Neural progenitor cell (in vitro differentiated cells): ENCODE measurements around the gene NCAPG2. TPM values are rescaled to one million over a fixed set of nuclear protein-coding genes. Genes with fewer than 3 reads are reported as not detected.

Source experiments
- DNase-seq: peaks from one replicate; pipeline ENCODE4 v3.0.0-alpha.2; 2016; ENCODE audit warnings: low spot score
- H2AFZ ChIP-seq: fragments of 200-600 bp; sonication (generic); replicated peaks from 2 replicates; pipeline ENCODE4 v1.6.1; 2016; ENCODE audit warnings: antibody characterized with exemption
- H3F3A ChIP-seq: fragments of 200-600 bp; sonication (generic); 2 replicates; pipeline ENCODE4 v1.6.1; 2016; ENCODE audit warnings: antibody characterized with exemption, low read depth
- H3K27ac ChIP-seq: fragments of 200-600 bp; sonication (generic); 2 replicates; pipeline ENCODE4 v1.5.1; 2016; ENCODE audit warnings: mild to moderate bottlenecking
- H3K27me3 ChIP-seq: fragments of 200-600 bp; sonication (generic); 2 replicates; pipeline ENCODE4 v1.6.1; 2016; ENCODE audit warnings: mild to moderate bottlenecking, moderate library complexity
- H3K36me3 ChIP-seq: fragments of 200-600 bp; sonication (generic); 2 replicates; pipeline ENCODE4 v1.5.1; 2016
- H3K4me1 ChIP-seq: fragments of 200-600 bp; sonication (generic); 2 replicates; pipeline ENCODE4 v1.6.1; 2016; ENCODE audit warnings: mixed run types
- H3K4me2 ChIP-seq: fragments of 200-600 bp; sonication (generic); 2 replicates; pipeline ENCODE4 v1.6.1; 2016
- H3K4me3 ChIP-seq: fragments of 200-600 bp; sonication (generic); 2 replicates; pipeline ENCODE4 v1.5.1; 2016
- H3K79me2 ChIP-seq: fragments of 200-600 bp; sonication (generic); 2 replicates; pipeline ENCODE4 v1.6.1; 2016; ENCODE audit warnings: low read depth
- H3K9ac ChIP-seq: fragments of 200-600 bp; sonication (generic); 2 replicates; pipeline ENCODE4 v1.6.1; 2016
- H3K9me3 ChIP-seq: fragments of 200-600 bp; sonication (generic); 2 replicates; pipeline ENCODE4 v1.5.1; 2016; ENCODE audit warnings: low read depth
- H4K20me1 ChIP-seq: fragments of 200-600 bp; sonication (generic); 2 replicates; pipeline ENCODE4 v1.6.1; 2016; ENCODE audit warnings: low read depth
- H3K27ac Mint-ChIP-seq: 3 replicates; pipeline ENCODE4 v1.8.0; 2021; ENCODE audit warnings: mixed read lengths
- H3K27me3 Mint-ChIP-seq: 2 replicates; pipeline ENCODE4 v1.8.0; 2022; ENCODE audit warnings: low read depth, mild to moderate bottlenecking, inconsistent platforms, moderate library complexity, mixed read lengths; ENCODE audit not compliant: insufficient read depth
- H3K36me3 Mint-ChIP-seq: 3 replicates; pipeline ENCODE4 v1.8.0; 2021; ENCODE audit warnings: mixed read lengths
- H3K4me1 Mint-ChIP-seq: 3 replicates; pipeline ENCODE4 v1.8.0; 2021; ENCODE audit warnings: mixed read lengths
- H3K4me3 Mint-ChIP-seq: 3 replicates; pipeline ENCODE4 v1.8.0; 2021; ENCODE audit warnings: mild to moderate bottlenecking, moderate library complexity, mixed read lengths
- H3K9me3 Mint-ChIP-seq: 3 replicates; pipeline ENCODE4 v1.8.0; 2020; ENCODE audit warnings: mixed read lengths
- CTCF ChIP-seq: fragments of 200-600 bp; sonication (generic); IDR thresholded peaks from 2 replicates; pipeline ENCODE4 v1.5.1; 2017; ENCODE audit warnings: antibody characterized with exemption, mild to moderate bottlenecking
- EZH2 ChIP-seq: fragments of 200-600 bp; sonication (generic); IDR thresholded peaks from 2 replicates; pipeline ENCODE4 v1.6.1; 2017; ENCODE audit warnings: antibody characterized with exemption, mild to moderate bottlenecking, moderate library complexity
- EZH2phosphoT487 ChIP-seq: fragments of 200-600 bp; sonication (generic); IDR thresholded peaks from 2 replicates; pipeline ENCODE4 v1.6.1; 2017; ENCODE audit warnings: antibody characterized with exemption
- total RNA-seq: library from RNA; depleted of rRNA; stranded (reverse); fragments of >200 nt; gene quantifications from 2 replicates; pipeline ENCODE4 v1.2.3, GENCODE V29; 2015; ENCODE audit warnings: low replicate concordance

Gene NCAPG2
- total RNA-seq, 1 donor from 2014 or later, result 89.6 TPM

DNA sequence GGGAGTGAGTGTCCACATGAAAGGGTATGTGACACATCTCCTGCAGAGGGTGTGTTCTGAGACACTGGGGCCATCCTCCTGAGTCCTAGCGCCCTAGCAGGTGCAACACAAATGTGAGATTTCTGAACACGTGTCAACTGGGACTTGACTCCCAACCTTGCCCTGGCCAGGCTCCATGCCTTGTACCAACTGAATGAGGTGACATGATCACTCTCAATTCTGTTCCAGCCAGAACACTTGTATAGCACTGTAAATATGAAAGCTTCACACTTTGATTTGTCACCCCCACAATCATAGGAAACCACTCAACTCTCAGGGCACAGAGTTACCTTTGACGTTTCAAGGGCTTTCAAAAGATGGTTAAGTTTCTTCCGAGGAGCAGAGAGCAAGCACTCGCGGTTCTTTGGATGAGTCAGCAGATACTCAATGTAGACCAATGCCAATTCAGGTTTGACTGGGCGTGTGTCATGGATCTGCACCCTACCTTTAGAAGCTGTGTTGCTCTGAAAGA lies 48.6 kb downstream of the NCAPG2 start:
- no peak overlapping the region for H3K4me3 Mint-ChIP-seq
- Histone ChIP-seq H3K36me3 (peaks cover 11% of the 10 kb centered on the region), H3K4me3 (no peak overlapping the region), H3K27ac (no peak overlapping the region), H3K79me2 (peaks cover 6% of the 10 kb centered on the region), H3K9ac (no peak overlapping the region), H3K9me3 (no peaks in the 10 kb centered on the region), H4K20me1 (peaks cover 7% of the 10 kb centered on the region), H3K27me3 (no peaks in the 10 kb centered on the region), H3F3A (peaks cover 24% of the 10 kb centered on the region), H2AFZ (no peak overlapping the region), H3K4me1 (peaks cover 24% of the 10 kb centered on the region), H3K4me2 (no peak overlapping the region)
- no peak for DNase-seq
- TF ChIP-seq EZH2 (no peak), EZH2phosphoT487 (no peak)
- H3K4me1 Mint-ChIP-seq, result peaks cover 16% of the 10 kb centered on the region
- H3K27ac Mint-ChIP-seq, result peak overlapping the region; percentile 17
- no peaks in the 10 kb centered on the region for H3K9me3 Mint-ChIP-seq
- H3K36me3 Mint-ChIP-seq, result peaks cover 28% of the 10 kb centered on the region
- peaks cover 2% of the 10 kb centered on the region for H3K27me3 Mint-ChIP-seq

- H3K27ac ChIP-seq, result no peak overlapping the region
- TF ChIP-seq EZH2, result no peak
- no peak for TF ChIP-seq EZH2phosphoT487
- no peak for TF ChIP-seq CTCF
- H4K20me1 ChIP-seq, result peaks cover 7% of the 10 kb centered on the region
- no peak overlapping the region for H2AFZ ChIP-seq
- H3K4me3 Mint-ChIP-seq, result no peak overlapping the region
- no peak overlapping the region for H3K27ac Mint-ChIP-seq
- H3K27me3 Mint-ChIP-seq, result peaks cover 2% of the 10 kb centered on the region
- H3K4me1 Mint-ChIP-seq, result peaks cover 13% of the 10 kb centered on the region
- H3K4me1 ChIP-seq, result peaks cover 24% of the 10 kb centered on the region
- no peak overlapping the region for H3K9ac ChIP-seq
- peaks cover 6% of the 10 kb centered on the region for H3K79me2 ChIP-seq
- no peak overlapping the region for H3K4me3 ChIP-seq
- no peaks in the 10 kb centered on the region for H3K27me3 ChIP-seq
- H3K4me2 ChIP-seq, result no peak overlapping the region
- DNase-seq, result no peak
- peaks cover 24% of the 10 kb centered on the region for H3F3A ChIP-seq
- peaks cover 16% of the 10 kb centered on the region for H3K36me3 ChIP-seq
- no peaks in the 10 kb centered on the region for H3K9me3 ChIP-seq
- no peaks in the 10 kb centered on the region for H3K9me3 Mint-ChIP-seq
- peaks cover 28% of the 10 kb centered on the region for H3K36me3 Mint-ChIP-seq
These were observed 49.1 kb downstream of the NCAPG2 start for GRCh38 chr7:158655507-158655906.

DNA sequence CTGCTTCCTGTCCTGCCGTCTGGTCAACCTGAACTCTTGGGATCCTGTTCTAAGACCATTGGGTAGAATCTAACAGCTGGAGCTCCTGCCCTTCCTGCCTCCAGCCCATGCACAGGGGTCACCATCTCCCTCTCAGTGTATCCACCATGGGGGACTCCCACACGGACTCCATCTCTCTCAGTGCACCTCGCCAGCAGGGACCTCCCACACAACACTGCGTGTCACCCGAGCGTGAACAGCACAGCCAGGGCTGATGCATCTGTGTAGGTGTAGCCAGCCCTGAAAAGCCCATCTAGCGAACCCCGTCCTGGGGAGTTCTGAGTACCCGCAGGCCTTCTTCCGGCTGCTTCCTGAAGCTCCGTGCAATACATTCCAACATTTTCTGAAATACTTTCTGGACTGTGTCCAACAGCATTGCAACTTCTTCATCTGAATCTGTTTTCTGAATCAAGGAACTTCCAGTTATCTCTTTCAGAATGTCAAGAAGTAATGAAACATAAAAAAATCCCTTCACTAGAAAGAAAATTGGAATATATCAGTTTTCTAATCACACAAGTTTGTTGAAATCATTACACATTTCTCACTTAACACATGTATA lies 52.5 kb downstream of the NCAPG2 start:
- Histone ChIP-seq H3K9ac (no peak overlapping the region), H3K27me3 (no peaks in the 10 kb centered on the region), H3K9me3 (no peaks in the 10 kb centered on the region), H4K20me1 (no peaks in the 10 kb centered on the region), H2AFZ (no peak overlapping the region), H3K79me2 (peaks cover 30% of the 10 kb centered on the region), H3K4me2 (no peak overlapping the region), H3K4me1 (peaks cover 4% of the 10 kb centered on the region), H3K27ac (no peak overlapping the region), H3K36me3 (peaks cover 33% of the 10 kb centered on the region), H3F3A (peaks cover 7% of the 10 kb centered on the region), H3K4me3 (no peak overlapping the region)
- peaks cover 2% of the 10 kb centered on the region for H3K27me3 Mint-ChIP-seq
- peaks cover 2% of the 10 kb centered on the region for H3K4me1 Mint-ChIP-seq
- no peak for TF ChIP-seq CTCF
- TF ChIP-seq EZH2phosphoT487, result no peak
- no peak for TF ChIP-seq EZH2
- H3K4me3 Mint-ChIP-seq, result no peak overlapping the region
- no peak overlapping the region for H3K27ac Mint-ChIP-seq
- peaks cover 39% of the 10 kb centered on the region for H3K36me3 Mint-ChIP-seq
- no peak for DNase-seq
- no peaks in the 10 kb centered on the region for H3K9me3 Mint-ChIP-seq

- Mint-ChIP-seq H3K4me1 (no peaks in the 10 kb centered on the region), H3K9me3 (no peaks in the 10 kb centered on the region), H3K27me3 (peaks cover 2% of the 10 kb centered on the region), H3K4me3 (no peak overlapping the region), H3K27ac (no peak overlapping the region), H3K36me3 (peaks cover 31% of the 10 kb centered on the region)
- TF ChIP-seq EZH2phosphoT487 (no peak), CTCF (no peak), EZH2 (no peak)
- no peak for DNase-seq
- Histone ChIP-seq H4K20me1 (no peaks in the 10 kb centered on the region), H3K27me3 (no peaks in the 10 kb centered on the region), H3K79me2 (peaks cover 24% of the 10 kb centered on the region), H3K9ac (no peak overlapping the region), H3F3A (peaks cover 5% of the 10 kb centered on the region), H3K4me2 (no peak overlapping the region), H3K36me3 (peaks cover 28% of the 10 kb centered on the region), H3K4me3 (no peak overlapping the region), H3K27ac (no peak overlapping the region), H3K9me3 (no peaks in the 10 kb centered on the region), H3K4me1 (no peaks in the 10 kb centered on the region), H2AFZ (no peak overlapping the region)
These were observed 53.8 kb downstream of the NCAPG2 start for GRCh38 chr7:158650821-158651225.
